ENCODE data around the gene NDST1. TPM values are rescaled to one million over a fixed set of nuclear protein-coding genes. Genes with fewer than 3 reads are reported as not detected.

Gene NDST1
- total and polyA plus RNA-seq, 2 of the 8 experiments (the other 6 are each of a cell fraction or from before 2014, with no cell fraction given) = 27.0 to 72.0 TPM

- no peak overlapping the region for H3K4me3 ChIP-seq (ENCODE audit: extremely low read depth in 1 of 4, insufficient read depth in 2 of 4, low read depth in 3 of 4, low read length in 4 of 4)
- H3K79me1 ChIP-seq (ENCODE audit: low read depth, low read length) = peaks cover 7% of the 10 kb centered on the region
- H3K27me3 ChIP-seq (replicated peaks in 1 of 4; ENCODE audit: control insufficient read depth in 3 of 4, extremely low read depth in 1 of 4, insufficient read depth in 3 of 4, low read length in 3 of 4) = no peaks in the 10 kb centered on the region
- H2AFZ ChIP-seq (ENCODE audit: low read length) = no peak overlapping the region
- no peak overlapping the region for H2BK20ac ChIP-seq (ENCODE audit: low read length)
- no peak overlapping the region for H2AK5ac ChIP-seq (ENCODE audit: low read depth, low read length)
- no peak overlapping the region for H3K56ac ChIP-seq (replicated peaks; ENCODE audit: insufficient read length, low read depth, low read length)
- H4K20me1 ChIP-seq (replicated peaks in 1 of 2; ENCODE audit: control insufficient read depth in 1 of 2, insufficient read depth in 2 of 2, low read length in 2 of 2) = peaks cover 7 to 23% of the 10 kb centered on the region in 2 experiments
- no peak overlapping the region for H3K27ac ChIP-seq (ENCODE audit: low read depth, low read length)
- H2BK15ac ChIP-seq (ENCODE audit: low read length) = no peak overlapping the region
- H3K9ac ChIP-seq (replicated peaks in 1 of 4; ENCODE audit: extremely low read depth in 1 of 4, low read depth in 3 of 4, low read length in 3 of 4) = no peak overlapping the region
- no peak overlapping the region for H2BK120ac ChIP-seq (replicated peaks; ENCODE audit: low read depth, low read length)
- no peak overlapping the region for H2BK12ac ChIP-seq (ENCODE audit: low read depth, low read length)
- H3K4me1 ChIP-seq (replicated peaks in 1 of 4; ENCODE audit: control insufficient read depth in 3 of 4, insufficient read depth in 4 of 4, low read length in 3 of 4) = peaks cover 5 to 9% (median 6%) of the 10 kb centered on the region in 4 experiments
- H2BK5ac ChIP-seq (ENCODE audit: low read depth, low read length) = no peak overlapping the region
- no peak overlapping the region for H3K23ac ChIP-seq (ENCODE audit: insufficient read length)
- DNase-seq (ENCODE audit: low read depth in 1 of 2, low spot score in 2 of 2) (no peak), FAIRE-seq (no peak)
- H4K5ac ChIP-seq (ENCODE audit: insufficient read length, low read depth, low read length) = no peak overlapping the region
- no peak overlapping the region for H3K18ac ChIP-seq (ENCODE audit: extremely low read depth, low read length)
- no peak overlapping the region for H3K4ac ChIP-seq (replicated peaks; ENCODE audit: insufficient read length, low read depth, low read length)
- ChIA-PET POLR2A (ENCODE audit: partially characterized antibody) (interaction anchor here (0.7 to 2.0 kb wide), 10 partner anchors 11 to 88 kb away, joined by 3 to 7 read pairs (median 4); no protein-coding TSS in a partner anchor), CTCF (ENCODE audit: partially characterized antibody) (interaction anchor here (0.7 to 15.3 kb wide), 9 partner anchors 9 to 131 kb away, joined by 3 to 229 read pairs (median 5); partner anchors contain the start of gene NDST1)
- H3K4me2 ChIP-seq (ENCODE audit: insufficient read depth in 1 of 2, low read depth in 2 of 2, low read length in 2 of 2) = no peak overlapping the region
- peaks cover 0 to 18% of the 10 kb centered on the region in 2 experiments; a peak in 2 of 4 replicates for H3K79me2 ChIP-seq (ENCODE audit: control insufficient read depth in 1 of 2, insufficient read depth in 2 of 2, low read length in 2 of 2)
- peaks cover under 1 to 31% (median 14%) of the 10 kb centered on the region in 4 experiments; a peak in 7 of 8 replicates for H3K36me3 ChIP-seq (ENCODE audit: control insufficient read depth in 2 of 4, insufficient read depth in 4 of 4, low read length in 3 of 4)
- WGBS, 2 experiments (ENCODE audit: extremely low coverage in 1 of 2, insufficient coverage in 1 of 2, insufficient read length in 1 of 2, insufficient replicate concordance in 2 of 2, low coverage in 1 of 2, low lambda C conversion rate in 2 of 2, missing lambda C conversion rate in 1 of 2) = 89% methylated on average over 3 of the region's 3 CpGs; no CpG with 5 or more reads in 1 of the 2 experiments
- H4K91ac ChIP-seq (replicated peaks; ENCODE audit: insufficient read length, low read length) = no peak overlapping the region
- no peak overlapping the region for H4K8ac ChIP-seq (ENCODE audit: extremely low read depth, insufficient read depth, low read length)
- no peak overlapping the region for H3K14ac ChIP-seq (ENCODE audit: insufficient read length)
- no peaks in the 10 kb centered on the region for H3K9me3 ChIP-seq (ENCODE audit: insufficient read depth in 2 of 2, low read depth in 1 of 2, low read length in 1 of 2)
- H3K23me2 ChIP-seq (ENCODE audit: low read depth, low read length) = no peaks in the 10 kb centered on the region
- no peak for TF ChIP-seq POLR2A (IDR thresholded peaks at IDR 0.05; ENCODE audit: control extremely low read depth in 1 of 2, low read depth in 2 of 2, low read length in 2 of 2)
- no peak for TF ChIP-seq NANOG (IDR thresholded peaks at IDR 0.05; ENCODE audit: insufficient read depth, low read depth, low read length, poor library complexity, severe bottlenecking)
- TF ChIP-seq KDM5A (IDR thresholded peaks at IDR 0.05; ENCODE audit: low read length) = no peak
- TF ChIP-seq, protein P1, sequence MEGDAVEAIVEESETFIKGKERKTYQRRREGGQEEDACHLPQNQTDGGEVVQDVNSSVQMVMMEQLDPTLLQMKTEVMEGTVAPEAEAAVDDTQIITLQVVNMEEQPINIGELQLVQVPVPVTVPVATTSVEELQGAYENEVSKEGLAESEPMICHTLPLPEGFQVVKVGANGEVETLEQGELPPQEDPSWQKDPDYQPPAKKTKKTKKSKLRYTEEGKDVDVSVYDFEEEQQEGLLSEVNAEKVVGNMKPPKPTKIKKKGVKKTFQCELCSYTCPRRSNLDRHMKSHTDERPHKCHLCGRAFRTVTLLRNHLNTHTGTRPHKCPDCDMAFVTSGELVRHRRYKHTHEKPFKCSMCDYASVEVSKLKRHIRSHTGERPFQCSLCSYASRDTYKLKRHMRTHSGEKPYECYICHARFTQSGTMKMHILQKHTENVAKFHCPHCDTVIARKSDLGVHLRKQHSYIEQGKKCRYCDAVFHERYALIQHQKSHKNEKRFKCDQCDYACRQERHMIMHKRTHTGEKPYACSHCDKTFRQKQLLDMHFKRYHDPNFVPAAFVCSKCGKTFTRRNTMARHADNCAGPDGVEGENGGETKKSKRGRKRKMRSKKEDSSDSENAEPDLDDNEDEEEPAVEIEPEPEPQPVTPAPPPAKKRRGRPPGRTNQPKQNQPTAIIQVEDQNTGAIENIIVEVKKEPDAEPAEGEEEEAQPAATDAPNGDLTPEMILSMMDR (IDR thresholded peaks at IDR 0.05; ENCODE audit: control extremely low read depth in 1 of 3, insufficient read depth in 1 of 3, low read depth in 1 of 3, low read length in 3 of 3) = no peak
- TF ChIP-seq RNF2 (IDR thresholded peaks at IDR 0.05; ENCODE audit: borderline replicate concordance, low read depth, low read length, missing control alignments, poor library complexity, severe bottlenecking) = no peak
- TF ChIP-seq ATF2 (IDR thresholded peaks at IDR 0.05; ENCODE audit: low read length) = no peak
- no peak for TF ChIP-seq POU5F1 (IDR thresholded peaks at IDR 0.05; ENCODE audit: low read depth, low read length)
- no peak for TF ChIP-seq CBX5 (IDR thresholded peaks at IDR 0.05; ENCODE audit: low read depth, low read length)
- no peak for TF ChIP-seq RXRA (IDR thresholded peaks at IDR 0.05; ENCODE audit: insufficient read depth, low read depth, low read length)
Observed at GRCh38 chr5:150530423-150530822, 22.5 kb downstream of the NDST1 start.
